ENCODE results near the gene POLR2J.
"Not testable (repeated sequence)": the region's sequence is repeated elsewhere in the genome, so short reads cannot be mapped to it uniquely, and the experiment has no call there.

POLR2J gene

GRCh38 chr7:102478314-102479208, at the start of gene POLR2J:
POLR2J (minus strand) TSS chr7:102478922; CDS start chr7:102478860, 62 bp downstream.
- not testable (repeated sequence) for H3K9me3 Mint-ChIP-seq
- ATAC-seq (ENCODE audit: low read depth): peak; percentile 86

GRCh38 chr7:102527822-102528793, 49.4 kb upstream of the POLR2J start:
- not testable (repeated sequence) for H3K4me3 Mint-ChIP-seq; DNase-seq (ENCODE audit: low spot score in 2 of 2); ATAC-seq (ENCODE audit: low read depth); H3K36me3 Mint-ChIP-seq; H3K27me3 Mint-ChIP-seq; H3K4me1 Mint-ChIP-seq; H3K27ac Mint-ChIP-seq; H3K9me3 Mint-ChIP-seq

More at GRCh38 chr7:102478314-102479208, at the start of gene POLR2J:
- DNase-seq (ENCODE audit: low spot score in 2 of 2): peak; percentile 75 to 100
- not testable (repeated sequence) for H3K27ac Mint-ChIP-seq, H3K36me3 Mint-ChIP-seq, H3K4me1 Mint-ChIP-seq, H3K27me3 Mint-ChIP-seq
- H3K4me3 Mint-ChIP-seq: peak within 1 kb of the TSS; percentile 85

- not testable (repeated sequence) for ATAC-seq (ENCODE audit: low read depth); DNase-seq (ENCODE audit: low spot score in 2 of 2); H3K27me3 Mint-ChIP-seq; H3K4me3 Mint-ChIP-seq; H3K9me3 Mint-ChIP-seq; H3K4me1 Mint-ChIP-seq; H3K36me3 Mint-ChIP-seq; H3K27ac Mint-ChIP-seq
Observed at GRCh38 chr7:102527182-102527581, 48.5 kb upstream of the POLR2J start.

- H3K9me3 Mint-ChIP-seq; DNase-seq (ENCODE audit: low spot score in 2 of 2); H3K36me3 Mint-ChIP-seq; H3K4me3 Mint-ChIP-seq; H3K27ac Mint-ChIP-seq; ATAC-seq (ENCODE audit: low read depth); H3K27me3 Mint-ChIP-seq; H3K4me1 Mint-ChIP-seq: not testable (repeated sequence)
Observed at GRCh38 chr7:102524803-102525202, 46.1 kb upstream of the POLR2J start.

- not testable (repeated sequence) for H3K27ac Mint-ChIP-seq; H3K4me1 Mint-ChIP-seq; DNase-seq (ENCODE audit: low spot score in 2 of 2); H3K36me3 Mint-ChIP-seq; ATAC-seq (ENCODE audit: low read depth); H3K4me3 Mint-ChIP-seq; H3K27me3 Mint-ChIP-seq; H3K9me3 Mint-ChIP-seq
Observed at GRCh38 chr7:102520797-102521196, 42.1 kb upstream of the POLR2J start.

GRCh38 chr7:102517550-102518147, 38.9 kb upstream of the POLR2J start, which contains the start of gene RASA4B:
RASA4B (minus strand) TSS chr7:102517777; CDS start chr7:102517710, 67 bp downstream.
- H3K27ac Mint-ChIP-seq: not testable (repeated sequence)

GRCh38 chr7:102516951-102517350, 38.2 kb upstream of the POLR2J start:
- not testable (repeated sequence) for H3K4me3 Mint-ChIP-seq; H3K9me3 Mint-ChIP-seq; DNase-seq (ENCODE audit: low spot score in 2 of 2); H3K27me3 Mint-ChIP-seq; H3K36me3 Mint-ChIP-seq; H3K27ac Mint-ChIP-seq; H3K4me1 Mint-ChIP-seq
- ATAC-seq (ENCODE audit: low read depth): peak; percentile 16

More at GRCh38 chr7:102517550-102518147, 38.9 kb upstream of the POLR2J start, which contains the start of gene RASA4B:
- H3K36me3 Mint-ChIP-seq; H3K27me3 Mint-ChIP-seq; H3K4me1 Mint-ChIP-seq; H3K9me3 Mint-ChIP-seq; DNase-seq (ENCODE audit: low spot score in 2 of 2): not testable (repeated sequence)
- peak within 1 kb of the TSS; percentile 55 for H3K4me3 Mint-ChIP-seq
- peak; percentile 86 for ATAC-seq (ENCODE audit: low read depth)

GRCh38 chr7:102515889-102516288, 37.2 kb upstream of the POLR2J start:
- H3K36me3 Mint-ChIP-seq; H3K27me3 Mint-ChIP-seq; H3K9me3 Mint-ChIP-seq; ATAC-seq (ENCODE audit: low read depth); H3K4me1 Mint-ChIP-seq; H3K4me3 Mint-ChIP-seq; H3K27ac Mint-ChIP-seq; DNase-seq (ENCODE audit: low spot score in 2 of 2): not testable (repeated sequence)

- H3K4me1 Mint-ChIP-seq; H3K27me3 Mint-ChIP-seq; H3K4me3 Mint-ChIP-seq; H3K27ac Mint-ChIP-seq; H3K9me3 Mint-ChIP-seq; H3K36me3 Mint-ChIP-seq; DNase-seq (ENCODE audit: low spot score in 2 of 2): not testable (repeated sequence)
- peak; percentile 42 for ATAC-seq (ENCODE audit: low read depth)
Observed at GRCh38 chr7:102514881-102515721, 36.4 kb upstream of the POLR2J start.

- H3K4me3 Mint-ChIP-seq: peak overlapping the region; percentile 50
- not testable (repeated sequence) for H3K27me3 Mint-ChIP-seq; H3K9me3 Mint-ChIP-seq; H3K36me3 Mint-ChIP-seq; H3K4me1 Mint-ChIP-seq; H3K27ac Mint-ChIP-seq; ATAC-seq (ENCODE audit: low read depth)
- peak in 1 of 2 donors; percentile 46 for DNase-seq (ENCODE audit: low spot score in 2 of 2)
Observed at GRCh38 chr7:102512642-102513221, 34.0 kb upstream of the POLR2J start.

GRCh38 chr7:102511860-102512522, 33.3 kb upstream of the POLR2J start:
- H3K27me3 Mint-ChIP-seq; H3K36me3 Mint-ChIP-seq; H3K4me1 Mint-ChIP-seq; H3K27ac Mint-ChIP-seq; DNase-seq (ENCODE audit: low spot score in 2 of 2); H3K9me3 Mint-ChIP-seq: not testable (repeated sequence)
- H3K4me3 Mint-ChIP-seq: peak overlapping the region; percentile 50
- peak; percentile 51 for ATAC-seq (ENCODE audit: low read depth)

GRCh38 chr7:102510575-102510974, 31.9 kb upstream of the POLR2J start:
- not testable (repeated sequence) for H3K27ac Mint-ChIP-seq; H3K4me3 Mint-ChIP-seq; H3K4me1 Mint-ChIP-seq; H3K9me3 Mint-ChIP-seq; DNase-seq (ENCODE audit: low spot score in 2 of 2); H3K36me3 Mint-ChIP-seq; H3K27me3 Mint-ChIP-seq; ATAC-seq (ENCODE audit: low read depth)

Measured in memory B cell (primary cell).